Inflammatory macrophage treated with lipopolysaccharide for 4 hours (primary cell): ENCODE data around the gene UBR7.
"Not testable (repeated sequence)": the region's sequence is repeated elsewhere in the genome, so short reads cannot be mapped to it uniquely, and the experiment has no call there.

Experiments used
- DNase-seq: peaks from one replicate; pipeline ENCODE4 v3.0.0-alpha.2; 2020

Gene UBR7

GRCh38 chr14:93199031-93199430 is 8.0 kb upstream of the UBR7 start:
- no peak for DNase-seq

- DNase-seq = no peak
These were observed 6.5 kb upstream of the UBR7 start for GRCh38 chr14:93200553-93200952.

GRCh38 chr14:93201155-93201704 is 5.8 kb upstream of the UBR7 start:
- no peak for DNase-seq

DNA sequence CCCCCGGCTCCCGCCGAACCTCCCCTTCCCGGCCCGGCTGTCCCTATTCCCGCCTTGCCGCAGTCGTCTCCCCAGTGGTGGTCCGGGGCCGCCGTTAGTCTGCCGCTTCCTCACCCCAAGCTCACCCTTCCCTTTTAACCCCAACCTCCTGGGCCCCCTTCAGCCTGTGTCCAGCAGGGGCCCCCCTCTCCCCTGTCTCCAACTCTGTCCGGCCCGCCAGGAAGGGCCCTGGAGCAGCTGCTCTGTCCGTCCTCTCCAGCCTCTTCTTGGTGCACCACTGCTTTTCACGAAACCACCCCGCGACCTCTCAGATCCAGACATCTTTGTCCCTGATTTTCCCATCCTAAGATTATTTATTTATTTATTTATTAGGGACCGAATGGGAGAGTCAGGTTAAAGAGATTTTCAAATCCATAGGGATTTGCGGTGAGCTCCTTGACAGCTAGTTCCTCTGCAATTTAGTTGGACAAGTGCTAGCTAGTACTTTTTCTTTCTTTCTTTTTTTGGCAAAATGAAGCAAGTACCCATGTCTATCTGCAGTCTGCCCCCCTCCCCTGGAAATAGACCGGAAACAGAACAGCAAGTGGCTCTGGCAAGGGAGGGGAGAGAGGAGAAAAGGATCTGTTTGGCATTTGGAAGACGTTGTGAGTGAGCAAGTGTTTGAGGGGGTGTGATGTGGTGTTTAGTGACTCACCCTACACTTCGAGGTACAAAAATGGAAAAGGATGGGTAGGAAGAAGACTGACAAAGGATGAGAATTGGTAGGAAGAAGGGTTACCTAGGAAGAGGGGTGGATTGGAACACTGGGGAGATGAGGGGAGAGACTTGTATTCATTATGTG is 632 bp downstream of the UBR7 start:
- DNase-seq = peak; percentile 53

DNA sequence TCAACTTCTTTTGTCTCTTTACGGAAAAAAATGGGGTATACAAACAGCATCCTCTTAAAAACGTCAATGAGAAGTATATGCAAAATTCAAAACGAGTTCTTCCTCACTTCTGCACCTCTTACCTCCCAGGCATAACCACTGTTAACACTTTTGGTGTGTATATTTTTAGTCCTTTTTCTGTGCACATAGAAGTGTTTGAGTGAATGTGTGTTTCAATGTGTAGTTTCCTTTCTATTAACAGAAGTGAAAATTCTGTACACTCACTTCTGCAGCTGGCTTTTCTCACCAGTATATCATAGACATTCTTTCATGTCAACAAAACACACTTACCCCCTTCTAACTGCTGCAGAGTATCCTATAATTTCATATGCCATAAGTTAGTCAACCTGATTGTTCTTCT is 5.4 kb downstream of the UBR7 start:
- no peak for DNase-seq

- DNase-seq = no peak
These were observed 7.5 kb downstream of the UBR7 start for GRCh38 chr14:93214598-93214997.

- DNase-seq = peak; percentile 73
These were observed 12.2 kb downstream of the UBR7 start for GRCh38 chr14:93219103-93219726.

DNA sequence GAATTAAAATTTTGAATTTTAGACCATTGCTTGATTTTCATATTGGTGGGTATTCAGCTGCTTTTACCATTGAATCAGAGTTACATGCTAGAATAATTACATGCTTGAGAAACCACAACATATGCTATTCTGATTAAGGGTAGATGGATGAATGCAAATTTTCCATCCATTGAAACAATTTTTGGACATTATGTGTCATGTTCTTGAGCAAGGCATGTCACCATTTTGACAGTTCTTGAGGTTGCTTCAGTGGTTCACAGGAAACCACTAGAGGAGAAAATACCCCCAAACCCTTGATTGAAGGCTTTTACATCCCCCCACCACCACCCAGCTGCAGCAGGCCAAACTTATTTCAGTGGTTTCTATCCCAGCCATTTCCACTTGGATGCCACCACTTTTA is 13.5 kb downstream of the UBR7 start:
- DNase-seq = no peak

DNA sequence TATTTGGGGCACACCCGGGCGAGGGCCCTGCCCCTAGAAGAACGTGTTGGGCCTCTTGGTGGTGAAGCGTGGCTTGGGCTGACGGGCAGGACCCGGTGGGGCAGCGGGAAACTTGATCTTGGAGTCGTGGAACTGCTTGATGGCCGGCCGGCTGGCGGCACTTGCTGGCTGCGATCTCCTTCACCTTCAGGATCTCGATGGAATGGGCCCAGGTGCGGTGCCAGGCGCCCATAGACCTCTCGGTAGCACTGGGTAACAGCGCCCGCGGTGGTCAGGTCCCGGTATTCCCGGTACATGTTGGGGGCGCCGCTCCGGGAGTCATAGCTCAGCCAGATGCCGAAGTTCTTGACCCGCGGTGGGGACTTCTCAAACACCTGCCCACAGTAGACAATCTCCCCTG is 16.5 kb downstream of the UBR7 start:
- no peak for DNase-seq

GRCh38 chr14:93228550-93228949 is 21.5 kb downstream of the UBR7 start:
- no peak for DNase-seq

DNA sequence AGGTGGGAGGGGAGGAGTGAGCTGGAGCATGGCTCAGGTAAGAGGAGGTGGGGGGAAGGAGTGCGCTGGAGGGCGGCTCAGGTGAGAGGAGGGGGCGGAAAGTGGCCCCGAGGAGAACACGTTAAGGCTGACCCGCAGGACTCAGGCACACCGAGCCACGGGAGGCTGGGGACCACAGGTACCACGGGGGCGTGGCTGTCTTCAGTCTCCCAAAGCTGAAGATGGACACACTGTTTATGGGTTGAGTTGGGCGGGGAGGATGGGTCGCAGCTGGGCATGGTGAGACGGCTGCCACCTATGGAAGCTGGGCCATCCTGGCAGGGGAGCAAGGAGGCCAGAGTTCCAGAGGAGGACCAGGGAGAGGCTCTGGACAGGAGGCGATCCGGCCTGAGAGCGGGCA is 23.5 kb downstream of the UBR7 start:
- DNase-seq = no peak

DNA sequence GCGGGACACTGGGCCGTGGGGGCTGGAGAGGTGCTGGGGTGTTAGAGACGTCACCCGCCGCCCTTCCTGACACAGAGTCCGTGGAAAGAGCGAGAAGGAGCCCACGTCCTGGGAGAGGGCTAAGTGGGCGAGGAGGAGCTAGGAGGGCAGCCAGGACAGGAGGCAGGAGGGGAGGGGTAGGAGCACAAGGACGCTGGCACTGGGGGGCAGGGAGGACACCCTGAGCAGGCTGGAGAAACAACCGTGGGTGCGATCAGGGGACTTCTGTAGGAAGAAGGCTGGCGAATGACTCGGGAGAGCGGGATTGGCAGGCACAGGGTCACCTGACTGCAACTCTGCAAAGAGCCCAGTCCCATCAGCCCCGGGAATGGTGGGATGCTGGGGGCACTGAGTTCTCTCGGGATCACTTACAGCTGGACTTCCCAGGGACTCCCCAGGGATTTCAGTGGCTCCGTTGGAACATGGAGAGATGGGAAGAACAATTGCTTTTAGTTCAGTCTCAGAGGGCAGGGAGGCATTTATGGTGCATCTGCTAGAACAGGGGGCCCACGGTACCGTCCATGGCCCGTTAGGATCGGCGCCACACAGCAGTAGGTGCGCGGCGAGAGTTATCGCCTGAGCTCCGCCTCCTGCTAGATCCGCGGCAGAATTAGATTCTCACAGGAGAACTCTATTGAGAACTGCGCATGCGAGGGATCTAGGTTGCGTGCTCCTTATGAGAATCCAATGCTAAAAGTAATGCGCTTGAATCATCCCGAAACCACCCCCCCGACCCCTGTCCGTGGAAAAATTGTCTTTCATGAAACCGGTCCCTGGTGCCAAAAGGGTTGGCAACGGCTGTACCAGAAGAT is 24.3 kb downstream of the UBR7 start:
- DNase-seq = no peak

DNA sequence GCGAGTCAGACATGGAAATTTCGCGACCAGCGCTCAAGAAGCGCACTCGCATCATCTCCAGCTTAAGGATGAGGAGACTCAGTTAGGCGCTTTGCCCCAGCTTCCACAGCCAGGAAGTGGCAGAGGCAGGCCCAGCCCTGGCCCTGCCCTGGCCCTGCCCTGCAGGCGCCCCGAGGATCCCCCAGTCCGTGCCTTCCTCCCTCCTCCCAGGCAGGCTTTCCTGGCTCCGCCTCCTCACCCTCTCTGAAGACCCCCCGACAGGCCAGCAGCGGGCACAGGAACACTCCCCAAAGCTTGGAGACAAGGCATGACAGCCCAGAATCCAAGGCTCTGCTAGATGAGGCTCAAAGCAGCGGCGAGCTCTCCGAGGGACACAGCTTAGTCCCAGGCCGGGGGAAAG is 25.1 kb downstream of the UBR7 start:
- DNase-seq = no peak

DNA sequence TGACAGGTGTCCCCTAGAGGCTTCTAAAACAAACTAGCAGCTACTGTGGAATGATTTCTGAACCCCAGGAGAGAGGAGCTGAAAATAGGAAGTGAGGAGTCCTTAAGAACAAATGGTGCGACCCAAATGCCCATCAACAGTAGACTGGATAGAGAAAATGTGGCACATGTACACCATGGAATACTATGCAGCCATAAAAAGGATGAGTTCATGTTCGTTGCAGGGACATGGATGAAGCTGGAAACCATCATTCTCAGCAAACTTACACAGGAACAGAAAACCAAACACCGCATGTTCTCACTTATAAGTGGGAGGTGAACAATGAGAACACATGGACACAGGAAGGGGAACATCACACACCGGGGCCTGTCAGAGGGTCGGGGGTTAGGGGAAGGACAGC is 26.0 kb downstream of the UBR7 start:
- not testable (repeated sequence) for DNase-seq

DNA sequence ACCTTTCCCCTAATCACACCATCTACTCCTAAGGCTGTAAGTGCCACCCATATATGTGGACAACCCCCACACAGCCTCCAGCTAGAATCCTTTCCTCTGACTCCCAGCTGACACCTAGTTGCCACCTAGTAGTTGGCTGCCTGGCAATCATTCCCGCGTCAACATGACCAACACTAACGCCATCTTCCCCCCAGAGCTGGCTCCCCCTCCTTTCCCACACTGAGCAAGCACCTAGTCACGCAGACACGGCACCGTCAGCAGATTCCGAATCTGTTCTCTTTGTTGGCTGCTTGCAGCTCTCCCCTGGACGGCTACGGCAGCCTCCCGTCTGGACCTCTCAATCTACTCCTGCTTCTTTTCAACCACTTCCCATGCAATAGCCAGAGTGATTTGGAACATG is 27.7 kb downstream of the UBR7 start:
- no peak for DNase-seq

GRCh38 chr14:93239869-93240677 is 33.0 kb downstream of the UBR7 start:
- no peak for DNase-seq

GRCh38 chr14:93240678-93241000 is 33.6 kb downstream of the UBR7 start:
- no peak for DNase-seq

GRCh38 chr14:93245764-93246420 is 38.8 kb downstream of the UBR7 start:
- DNase-seq = no peak

GRCh38 chr14:93246534-93246933 is 39.5 kb downstream of the UBR7 start:
- no peak for DNase-seq

DNA sequence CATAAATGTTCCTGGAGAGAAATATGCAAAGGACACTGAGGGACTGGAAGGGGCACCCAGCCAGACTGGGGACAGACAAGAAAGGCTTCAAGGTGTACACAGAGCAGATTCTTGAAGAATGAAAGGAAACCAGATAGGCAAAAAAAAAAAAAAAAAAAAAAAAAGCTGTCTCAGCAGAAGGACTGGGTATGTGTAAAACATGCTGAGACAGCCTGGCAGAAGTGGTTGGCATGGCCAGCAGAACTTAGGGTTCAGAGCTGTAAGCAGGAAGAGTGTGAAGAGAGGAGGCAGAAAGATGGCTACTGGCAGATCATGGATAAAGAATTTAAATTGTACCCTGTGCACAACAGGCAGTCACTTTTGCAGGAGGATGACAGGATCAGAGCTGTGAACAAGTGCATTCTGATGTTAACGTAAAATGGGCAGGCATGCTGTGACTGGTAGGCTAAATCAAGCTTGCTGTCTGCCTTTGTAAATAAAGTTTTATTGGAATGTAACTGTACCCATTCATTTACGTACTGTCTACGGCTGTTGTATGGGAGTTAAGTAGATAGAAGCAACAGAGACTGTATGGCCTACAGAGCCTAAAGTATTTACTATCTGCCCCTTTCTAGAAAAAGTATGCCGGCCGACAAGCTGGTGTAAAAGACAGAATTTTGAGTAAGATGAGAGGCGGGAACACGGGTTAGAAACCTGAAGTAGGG is 42.2 kb downstream of the UBR7 start:
- DNase-seq = no peak

GRCh38 chr14:93262446-93262845 is 55.4 kb downstream of the UBR7 start:
- DNase-seq = no peak
